Stimulated activated CD4-positive, alpha-beta T cell treated with anti-CD3 and anti-CD28 coated beads, Interleukin-4, amount 100 ng/mL, for 48 hours (primary cell): ENCODE results near the gene F2.

Experiments
- DNase-seq, 2 donors: peaks; one replicate each; pipeline ENCODE4 v3.0.0-alpha.2; 2020; ENCODE audit warnings: low read depth in 2 of 2

The F2 gene

GRCh38 chr11:46743043-46743442 is 24.0 kb downstream of the F2 start:
- no peak for DNase-seq

DNA sequence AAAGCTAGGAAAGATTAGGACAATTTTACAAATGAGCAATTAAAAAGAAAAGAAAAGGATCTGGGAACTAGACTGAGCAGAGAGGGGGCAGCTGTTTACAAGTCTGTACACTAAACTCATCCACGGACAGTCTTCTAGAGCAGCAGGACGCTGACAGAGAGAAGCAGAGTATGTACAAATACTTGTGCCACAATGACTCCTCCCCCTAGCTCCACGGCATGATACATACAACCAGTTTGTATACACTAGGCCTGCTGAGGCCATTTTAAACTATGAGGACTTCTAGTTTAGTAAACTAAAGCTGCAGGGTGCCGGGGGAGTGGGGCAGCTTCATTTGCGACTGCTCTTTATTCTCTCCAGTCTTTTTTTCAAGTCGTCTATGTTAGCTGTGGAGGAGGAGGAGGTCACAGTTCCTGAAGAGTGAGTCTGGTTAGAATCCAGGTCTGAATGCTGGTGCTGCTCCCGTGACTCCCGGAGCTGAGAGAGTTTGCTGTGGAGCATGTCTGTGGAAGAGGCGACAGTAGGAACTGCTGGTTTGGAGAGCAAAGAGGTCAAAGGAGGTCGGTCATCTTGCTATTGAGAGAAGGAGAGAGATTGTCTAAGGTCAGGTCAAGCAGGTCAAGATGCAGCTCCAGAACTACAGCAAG is 24.8 kb downstream of the F2 start:
- DNase-seq = no peak

GRCh38 chr11:46745328-46745727 is 26.3 kb downstream of the F2 start:
- no peak for DNase-seq

DNA sequence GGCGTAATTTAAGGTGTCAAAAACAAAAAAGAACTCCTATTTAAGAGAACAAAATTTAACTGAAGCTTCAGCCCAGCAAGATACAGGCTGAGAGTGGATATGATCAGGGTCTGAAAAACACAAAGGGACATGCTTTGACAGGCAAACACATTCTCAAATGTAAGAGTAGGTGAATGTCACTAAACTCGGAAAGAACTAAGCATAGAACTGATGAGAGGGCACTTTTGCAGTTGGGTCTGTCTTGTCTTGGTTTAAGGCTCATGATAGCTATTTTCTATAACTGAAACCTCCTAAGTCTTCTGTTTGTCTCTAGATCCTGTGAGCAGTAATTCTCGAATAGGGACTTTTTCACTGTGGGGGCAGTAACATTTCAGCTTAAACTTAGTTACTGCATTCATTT is 27.0 kb downstream of the F2 start:
- DNase-seq = no peak

- DNase-seq = no peak
These were observed 28.1 kb downstream of the F2 start for GRCh38 chr11:46747150-46747549.

GRCh38 chr11:46755962-46756361 is 36.9 kb downstream of the F2 start:
- DNase-seq = no peak

- DNase-seq = no peak
These were observed 40.2 kb downstream of the F2 start for GRCh38 chr11:46759196-46759595.

DNA sequence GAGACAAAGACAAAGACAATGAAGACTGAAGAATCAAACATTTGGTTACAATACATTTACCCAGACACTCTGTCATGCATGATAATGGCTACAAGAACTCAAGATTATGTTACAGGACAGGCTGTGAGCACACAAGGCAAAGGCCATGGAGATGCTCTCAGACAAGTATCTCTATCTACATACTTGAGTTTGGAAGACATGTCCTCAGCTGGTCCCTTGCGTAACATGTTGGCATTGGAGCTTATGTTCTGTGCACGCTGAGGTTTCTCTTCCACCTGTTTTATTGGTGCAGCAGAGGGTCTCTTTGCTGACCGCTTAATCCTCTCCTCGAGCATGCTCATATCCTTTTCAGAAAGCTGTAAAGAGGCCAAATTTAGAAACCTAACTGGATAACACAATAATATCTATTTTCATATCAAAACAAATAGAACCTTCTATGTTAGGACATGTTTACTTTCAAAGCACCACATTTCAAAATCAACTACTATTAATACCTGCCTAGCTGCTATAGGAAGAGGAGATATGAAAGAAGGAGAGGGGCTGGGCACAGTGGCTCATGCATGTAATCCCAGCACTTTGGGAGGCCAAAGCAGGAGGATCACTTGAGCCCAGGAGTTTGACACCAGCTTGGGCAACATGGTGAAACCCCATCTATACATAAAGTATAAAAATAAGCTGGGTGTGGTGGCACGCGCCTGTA is 41.6 kb downstream of the F2 start:
- no peak for DNase-seq

DNA sequence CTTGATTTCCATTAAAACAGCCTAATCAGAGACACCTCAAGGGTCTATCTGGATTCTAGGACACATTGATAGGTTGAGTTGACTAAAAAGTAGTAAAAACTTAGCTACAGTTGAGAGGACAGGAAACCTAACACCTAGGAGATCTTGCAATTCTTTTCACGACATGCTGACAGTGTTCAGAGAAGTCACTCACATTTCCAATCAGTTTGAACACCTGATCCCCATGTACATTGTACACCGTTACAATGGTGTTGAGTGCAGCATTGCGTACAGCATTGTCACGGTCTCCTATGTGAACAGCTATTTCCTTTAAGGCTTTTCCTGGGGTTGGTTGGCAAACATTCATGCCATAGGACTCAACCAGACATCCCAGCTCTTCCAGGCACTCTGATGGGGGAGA is 42.8 kb downstream of the F2 start:
- no peak for DNase-seq

DNA sequence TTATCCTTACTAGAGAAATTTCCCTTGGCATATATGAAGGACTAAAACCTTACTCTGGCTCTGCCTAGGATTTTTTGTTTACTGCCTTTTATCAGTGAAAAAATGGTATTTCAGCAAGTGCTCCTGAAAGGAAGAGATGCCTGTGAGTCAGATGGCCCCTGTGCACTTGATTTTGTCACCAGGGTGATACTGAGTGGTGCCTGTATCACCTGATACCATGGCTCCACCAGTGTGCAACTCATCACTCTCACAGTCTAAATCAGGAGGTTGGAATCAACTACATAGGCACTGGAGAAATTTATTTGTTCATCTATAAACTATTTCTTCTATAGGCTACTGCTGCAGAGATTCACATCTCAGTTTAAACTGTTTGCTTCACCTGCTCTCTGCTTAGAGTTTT is 43.2 kb downstream of the F2 start:
- DNase-seq = no peak

DNA sequence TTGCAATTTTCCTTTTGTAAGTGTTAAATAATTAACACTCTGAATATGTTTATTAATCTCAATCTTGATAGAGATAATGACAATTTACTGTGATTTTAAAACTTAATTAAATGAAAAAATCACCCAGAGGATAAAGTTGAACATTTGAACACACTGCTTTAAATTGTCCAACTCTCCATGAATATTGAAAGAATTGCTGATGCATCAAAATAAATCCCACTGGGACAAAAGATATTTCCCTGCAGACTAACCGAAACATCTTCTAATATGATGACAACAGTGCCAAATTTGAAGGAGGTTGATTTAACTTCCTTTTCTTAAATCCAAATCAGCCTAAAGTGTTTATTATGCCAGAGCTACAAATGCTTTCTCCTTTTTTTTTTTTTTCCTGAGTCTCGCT is 47.6 kb downstream of the F2 start:
- DNase-seq = no peak

GRCh38 chr11:46769636-46770221 is 50.7 kb downstream of the F2 start:
- DNase-seq = no peak

DNA sequence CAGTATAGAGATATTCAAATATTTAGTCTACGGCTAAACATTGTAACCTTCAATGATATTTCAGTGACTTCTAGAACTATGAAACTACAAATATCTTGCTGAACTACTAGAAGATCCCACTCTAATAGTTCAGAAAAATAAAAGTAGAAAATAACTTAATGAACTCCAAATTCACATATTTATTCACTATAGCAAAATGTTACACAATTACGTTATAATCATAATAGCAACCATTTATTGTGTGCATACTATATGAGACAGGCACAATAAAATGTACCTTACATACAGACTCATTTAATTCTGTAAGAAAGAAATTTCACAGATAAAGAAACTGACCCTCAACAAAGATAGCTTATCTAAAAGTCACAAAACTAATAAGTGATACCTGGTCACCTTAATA is 57.9 kb downstream of the F2 start:
- DNase-seq = no peak

DNA sequence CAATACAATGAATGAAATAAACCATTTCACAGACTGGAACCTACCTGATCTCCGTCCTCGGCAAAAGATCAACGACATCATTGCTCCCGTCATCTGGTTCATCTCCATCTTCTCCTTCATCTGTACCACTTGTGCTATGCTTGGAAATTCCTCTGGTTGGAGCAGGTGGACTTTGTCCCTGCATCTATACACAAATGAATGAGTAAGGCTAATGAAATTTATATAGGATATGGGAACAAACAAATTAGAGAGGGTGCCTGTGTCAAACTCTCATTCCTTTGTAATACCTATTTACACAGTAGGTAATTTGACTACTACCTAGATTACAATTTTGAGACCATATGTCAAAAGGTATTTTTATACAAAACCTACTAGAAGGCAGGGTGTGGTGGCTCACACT is 59.4 kb downstream of the F2 start:
- no peak for DNase-seq
